ENCODE measurements around the gene TCFL5.

The TCFL5 gene

GRCh38 chr20:62839816-62840215, 21.8 kb downstream of the TCFL5 start:
- no peak overlapping the region for H3K27ac Mint-ChIP-seq (ENCODE audit: low read depth)
- no peaks in the 10 kb centered on the region for H3K4me1 Mint-ChIP-seq
- no peak overlapping the region for H3K4me3 Mint-ChIP-seq
- peaks cover 14% of the 10 kb centered on the region for H3K27me3 Mint-ChIP-seq
- peaks cover 2% of the 10 kb centered on the region for H3K36me3 Mint-ChIP-seq (ENCODE audit: insufficient read depth)
- no peaks in the 10 kb centered on the region for H3K9me3 Mint-ChIP-seq
- ATAC-seq (replicated peaks; ENCODE audit: extremely low read depth, poor library complexity, severe bottlenecking) (no peak), DNase-seq (ENCODE audit: low spot score in 2 of 2) (no peak)

- DNase-seq (ENCODE audit: low spot score in 2 of 2): no peak
- ATAC-seq (replicated peaks; ENCODE audit: extremely low read depth, poor library complexity, severe bottlenecking): no peak
- Mint-ChIP-seq H3K27ac (ENCODE audit: low read depth) (no peak overlapping the region), H3K4me3 (no peak overlapping the region), H3K27me3 (peaks cover 14% of the 10 kb centered on the region), H3K36me3 (ENCODE audit: insufficient read depth) (peaks cover 2% of the 10 kb centered on the region), H3K9me3 (no peaks in the 10 kb centered on the region), H3K4me1 (no peaks in the 10 kb centered on the region)
These were observed 22.4 kb downstream of the TCFL5 start for GRCh38 chr20:62839261-62839660.

- Mint-ChIP-seq H3K36me3 (ENCODE audit: insufficient read depth) (peaks cover 2% of the 10 kb centered on the region), H3K27me3 (peaks cover 14% of the 10 kb centered on the region), H3K4me3 (no peak overlapping the region), H3K27ac (ENCODE audit: low read depth) (no peak overlapping the region), H3K4me1 (no peaks in the 10 kb centered on the region), H3K9me3 (no peaks in the 10 kb centered on the region)
- DNase-seq (ENCODE audit: low spot score in 2 of 2) (no peak), ATAC-seq (replicated peaks; ENCODE audit: extremely low read depth, poor library complexity, severe bottlenecking) (no peak)
These were observed 23.3 kb downstream of the TCFL5 start for GRCh38 chr20:62838128-62838891.

GRCh38 chr20:62837790-62838127, 23.9 kb downstream of the TCFL5 start:
- no peak overlapping the region for H3K4me3 Mint-ChIP-seq
- H3K27ac Mint-ChIP-seq (ENCODE audit: low read depth): no peak overlapping the region
- no peak for ATAC-seq (replicated peaks; ENCODE audit: extremely low read depth, poor library complexity, severe bottlenecking)
- no peaks in the 10 kb centered on the region for H3K9me3 Mint-ChIP-seq
- peaks cover 14% of the 10 kb centered on the region for H3K27me3 Mint-ChIP-seq
- no peak for DNase-seq (ENCODE audit: low spot score in 2 of 2)
- peaks cover 2% of the 10 kb centered on the region for H3K36me3 Mint-ChIP-seq (ENCODE audit: insufficient read depth)
- no peaks in the 10 kb centered on the region for H3K4me1 Mint-ChIP-seq

- Mint-ChIP-seq H3K27ac (ENCODE audit: low read depth) (no peak overlapping the region), H3K36me3 (ENCODE audit: insufficient read depth) (peaks cover 2% of the 10 kb centered on the region), H3K27me3 (peaks cover 14% of the 10 kb centered on the region), H3K4me3 (no peak overlapping the region), H3K4me1 (no peaks in the 10 kb centered on the region), H3K9me3 (no peaks in the 10 kb centered on the region)
- DNase-seq (ENCODE audit: low spot score in 2 of 2) (no peak), ATAC-seq (replicated peaks; ENCODE audit: extremely low read depth, poor library complexity, severe bottlenecking) (no peak)
These were observed 24.6 kb downstream of the TCFL5 start for GRCh38 chr20:62836967-62837490.

- H3K4me3 Mint-ChIP-seq: no peak overlapping the region
- H3K27ac Mint-ChIP-seq (ENCODE audit: low read depth): no peak overlapping the region
- no peaks in the 10 kb centered on the region for H3K36me3 Mint-ChIP-seq (ENCODE audit: insufficient read depth)
- no peaks in the 10 kb centered on the region for H3K4me1 Mint-ChIP-seq
- ATAC-seq (replicated peaks; ENCODE audit: extremely low read depth, poor library complexity, severe bottlenecking) (no peak), DNase-seq (ENCODE audit: low spot score in 2 of 2) (no peak)
- no peaks in the 10 kb centered on the region for H3K9me3 Mint-ChIP-seq
- peaks cover 14% of the 10 kb centered on the region for H3K27me3 Mint-ChIP-seq
These were observed 25.4 kb downstream of the TCFL5 start for GRCh38 chr20:62835931-62836861.

- no peaks in the 10 kb centered on the region for H3K4me1 Mint-ChIP-seq
These were observed 26.5 kb downstream of the TCFL5 start for GRCh38 chr20:62834967-62835730.

GRCh38 chr20:62832951-62833391, 28.7 kb downstream of the TCFL5 start:
- no peaks in the 10 kb centered on the region for H3K36me3 Mint-ChIP-seq (ENCODE audit: insufficient read depth)
- no peaks in the 10 kb centered on the region for H3K9me3 Mint-ChIP-seq
- DNase-seq (ENCODE audit: low spot score in 2 of 2): no peak
- H3K27ac Mint-ChIP-seq (ENCODE audit: low read depth): no peak overlapping the region
- no peaks in the 10 kb centered on the region for H3K4me1 Mint-ChIP-seq
- peaks cover 14% of the 10 kb centered on the region for H3K27me3 Mint-ChIP-seq
- ATAC-seq (replicated peaks; ENCODE audit: extremely low read depth, poor library complexity, severe bottlenecking): peak; percentile 43
- H3K4me3 Mint-ChIP-seq: no peak overlapping the region

More at GRCh38 chr20:62834967-62835730, 26.5 kb downstream of the TCFL5 start:
- Mint-ChIP-seq H3K9me3 (no peaks in the 10 kb centered on the region), H3K36me3 (ENCODE audit: insufficient read depth) (no peaks in the 10 kb centered on the region), H3K27me3 (peaks cover 14% of the 10 kb centered on the region), H3K4me3 (no peak overlapping the region), H3K27ac (ENCODE audit: low read depth) (no peak overlapping the region)
- ATAC-seq (replicated peaks; ENCODE audit: extremely low read depth, poor library complexity, severe bottlenecking): no peak
- no peak for DNase-seq (ENCODE audit: low spot score in 2 of 2)

- Mint-ChIP-seq H3K4me3 (no peak overlapping the region), H3K36me3 (ENCODE audit: insufficient read depth) (no peaks in the 10 kb centered on the region), H3K27ac (ENCODE audit: low read depth) (no peak overlapping the region), H3K9me3 (no peaks in the 10 kb centered on the region), H3K27me3 (peaks cover 14% of the 10 kb centered on the region), H3K4me1 (no peaks in the 10 kb centered on the region)
- DNase-seq (ENCODE audit: low spot score in 2 of 2) (no peak), ATAC-seq (replicated peaks; ENCODE audit: extremely low read depth, poor library complexity, severe bottlenecking) (peak; percentile 40)
These were observed 29.3 kb downstream of the TCFL5 start for GRCh38 chr20:62832212-62832922.

- H3K27ac Mint-ChIP-seq (ENCODE audit: low read depth): no peak overlapping the region
- peaks cover 14% of the 10 kb centered on the region for H3K27me3 Mint-ChIP-seq
- no peak for ATAC-seq (replicated peaks; ENCODE audit: extremely low read depth, poor library complexity, severe bottlenecking)
- H3K36me3 Mint-ChIP-seq (ENCODE audit: insufficient read depth): no peaks in the 10 kb centered on the region
- no peak for DNase-seq (ENCODE audit: low spot score in 2 of 2)
- no peaks in the 10 kb centered on the region for H3K4me1 Mint-ChIP-seq
- H3K9me3 Mint-ChIP-seq: no peaks in the 10 kb centered on the region
- H3K4me3 Mint-ChIP-seq: no peak overlapping the region
These were observed 29.8 kb downstream of the TCFL5 start for GRCh38 chr20:62831854-62832211.

- Mint-ChIP-seq H3K36me3 (ENCODE audit: insufficient read depth) (no peaks in the 10 kb centered on the region), H3K9me3 (no peaks in the 10 kb centered on the region), H3K4me1 (no peaks in the 10 kb centered on the region), H3K27me3 (peaks cover 14% of the 10 kb centered on the region), H3K27ac (ENCODE audit: low read depth) (no peak overlapping the region), H3K4me3 (no peak overlapping the region)
- no peak for ATAC-seq (replicated peaks; ENCODE audit: extremely low read depth, poor library complexity, severe bottlenecking)
- no peak for DNase-seq (ENCODE audit: low spot score in 2 of 2)
These were observed 30.2 kb downstream of the TCFL5 start for GRCh38 chr20:62831361-62831788.

GRCh38 chr20:62830821-62831220, 30.8 kb downstream of the TCFL5 start:
- peaks cover 9% of the 10 kb centered on the region for H3K27me3 Mint-ChIP-seq
- H3K4me1 Mint-ChIP-seq: no peaks in the 10 kb centered on the region
- ATAC-seq (replicated peaks; ENCODE audit: extremely low read depth, poor library complexity, severe bottlenecking) (no peak), DNase-seq (ENCODE audit: low spot score in 2 of 2) (no peak)
- H3K36me3 Mint-ChIP-seq (ENCODE audit: insufficient read depth): no peaks in the 10 kb centered on the region
- H3K4me3 Mint-ChIP-seq: no peak overlapping the region
- no peaks in the 10 kb centered on the region for H3K9me3 Mint-ChIP-seq
- H3K27ac Mint-ChIP-seq (ENCODE audit: low read depth): no peak overlapping the region
